IMR-90 (cell line): ENCODE measurements around the gene RAB6A.
"Not testable (repeated sequence)": the region's sequence is repeated elsewhere in the genome, so short reads cannot be mapped to it uniquely, and the experiment has no call there.

Source experiments
- CEBPB ChIP-seq: IDR thresholded peaks from 2 replicates; pipeline ENCODE4 v1.6.1; 2012; ENCODE audit warnings: low read depth, low read length, improper control_type of control experiment
- CHD1 ChIP-seq: IDR thresholded peaks from 2 replicates; pipeline ENCODE4 v1.6.1; 2012; ENCODE audit warnings: low read depth, low read length, improper control_type of control experiment
- CTCF ChIP-seq: conservative IDR thresholded peaks from 2 replicates; pipeline ENCODE4 v1.5.1; 2012; ENCODE audit warnings: mild to moderate bottlenecking, low read depth, low read length, improper control_type of control experiment
- MAZ ChIP-seq: IDR thresholded peaks from 2 replicates; pipeline ENCODE4 v1.6.1; 2012; ENCODE audit warnings: low read depth, mild to moderate bottlenecking, low read length, improper control_type of control experiment, moderate library complexity, borderline replicate concordance
- MXI1 ChIP-seq: IDR thresholded peaks from 2 replicates; pipeline ENCODE4 v1.6.1; 2012; ENCODE audit warnings: low read depth, mild to moderate bottlenecking, low read length, moderate library complexity, borderline replicate concordance
- POLR2A ChIP-seq: IDR thresholded peaks from 2 replicates; pipeline ENCODE4 v1.6.1; 2012; ENCODE audit warnings: mild to moderate bottlenecking, low read depth, low read length
- RAD21 ChIP-seq: IDR thresholded peaks from 2 replicates; pipeline ENCODE4 v1.6.1; 2012; ENCODE audit warnings: low read length, improper control_type of control experiment
- RFX5 ChIP-seq: IDR thresholded peaks from 2 replicates; pipeline ENCODE4 v1.8.0; 2012; ENCODE audit warnings: low read depth, mild to moderate bottlenecking, low read length, moderate library complexity
- SMC3 ChIP-seq: fragments of 150-350 bp; IDR thresholded peaks from 2 replicates; pipeline ENCODE4 v1.6.1; 2016; ENCODE audit warnings: low read depth, mild to moderate bottlenecking, antibody characterized with exemption, low read length, moderate library complexity

GRCh38 chr11:73750862-73751261 is 10.0 kb downstream of the RAB6A start:
- not testable (repeated sequence) for TF ChIP-seq POLR2A, RFX5, CTCF, RAD21, MXI1, CHD1, SMC3, MAZ, CEBPB
